NCI-H2029 treated with DMSO at 0.1 percent for 48 hours (cell line): ENCODE measurements around the gene AKIRIN1.
"Not testable (repeated sequence)": the region's sequence is repeated elsewhere in the genome, so short reads cannot be mapped to it uniquely, and the experiment has no call there.

Experiments used
- DNase-seq: peaks from one replicate; lab custom pipeline; 2025; lab: John Stamatoyannopoulos, UW

AKIRIN1 gene

DNA sequence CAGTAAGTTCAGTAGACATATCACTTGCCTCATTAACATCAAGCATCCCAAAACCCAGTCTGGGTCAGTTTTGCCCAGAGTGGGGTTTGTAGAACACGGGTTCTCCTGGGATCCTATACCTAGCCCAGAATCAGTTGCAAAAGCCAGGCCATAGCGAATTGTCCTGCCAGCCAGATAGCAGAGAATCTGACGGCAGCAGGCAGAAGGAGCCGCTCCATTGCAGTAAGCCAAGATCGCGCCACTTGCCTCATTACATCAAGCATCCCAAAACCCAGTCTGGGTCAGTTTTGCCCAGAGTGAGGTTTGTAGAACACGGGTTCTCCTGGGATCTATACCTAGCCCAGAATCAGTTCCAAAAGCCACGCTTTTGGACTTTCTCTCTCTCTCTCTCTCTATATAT lies 54.2 kb downstream of the AKIRIN1 start:
- DNase-seq = no peak

DNA sequence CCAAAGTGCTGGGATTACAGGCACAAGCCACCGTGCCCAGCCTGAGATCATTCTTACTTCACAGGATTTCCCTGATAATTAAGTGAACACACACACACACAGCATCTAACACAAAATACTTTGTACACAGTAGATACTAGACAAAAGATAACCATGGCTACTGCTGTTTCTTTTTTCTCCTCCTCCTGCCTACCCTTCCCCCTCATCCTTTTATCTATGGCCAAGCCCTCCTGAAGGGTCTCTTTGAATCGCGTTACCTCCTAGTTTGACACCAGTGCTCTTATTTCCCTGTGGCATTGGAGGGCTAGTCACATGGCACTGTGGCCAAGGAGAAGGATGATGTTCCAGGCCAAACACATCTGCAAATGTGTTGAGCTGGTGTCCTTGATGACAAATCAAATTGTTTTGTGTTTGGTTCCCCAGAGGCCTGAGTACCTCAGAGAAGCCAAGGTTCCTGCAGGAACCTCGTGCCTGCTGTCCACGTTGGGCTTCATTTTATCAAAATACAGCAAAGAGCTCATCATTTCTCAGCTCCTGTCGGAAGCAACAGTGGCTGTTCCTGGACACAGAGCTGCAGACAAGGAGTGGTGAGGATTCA lies 55.6 kb downstream of the AKIRIN1 start:
- no peak for DNase-seq

GRCh38 chr1:39047374-39048229 lies 56.5 kb downstream of the AKIRIN1 start:
- DNase-seq = no peak

GRCh38 chr1:39048745-39049370 lies 57.8 kb downstream of the AKIRIN1 start:
- no peak for DNase-seq

DNA sequence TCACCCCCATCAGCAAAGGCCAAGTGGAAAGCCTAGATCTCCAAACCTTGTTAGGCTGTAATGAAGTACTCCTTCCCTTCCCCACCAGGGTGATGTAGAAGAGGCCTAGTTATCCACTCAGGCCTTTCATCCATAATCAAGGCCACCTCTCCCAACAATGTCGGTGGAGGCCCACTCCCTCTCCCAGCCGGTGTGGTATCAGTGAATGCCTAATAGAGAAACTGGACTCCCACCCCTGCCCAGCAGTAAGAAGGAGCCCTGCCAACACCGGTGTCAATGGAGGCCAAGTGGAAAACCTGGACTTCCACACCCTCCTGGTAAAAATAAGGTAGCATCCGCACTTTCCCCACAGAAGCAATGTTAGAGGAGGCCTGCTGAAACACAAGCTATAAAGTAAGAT lies 58.9 kb downstream of the AKIRIN1 start:
- no peak for DNase-seq

GRCh38 chr1:39051193-39051850 lies 60.2 kb downstream of the AKIRIN1 start:
- not testable (repeated sequence) for DNase-seq

DNA sequence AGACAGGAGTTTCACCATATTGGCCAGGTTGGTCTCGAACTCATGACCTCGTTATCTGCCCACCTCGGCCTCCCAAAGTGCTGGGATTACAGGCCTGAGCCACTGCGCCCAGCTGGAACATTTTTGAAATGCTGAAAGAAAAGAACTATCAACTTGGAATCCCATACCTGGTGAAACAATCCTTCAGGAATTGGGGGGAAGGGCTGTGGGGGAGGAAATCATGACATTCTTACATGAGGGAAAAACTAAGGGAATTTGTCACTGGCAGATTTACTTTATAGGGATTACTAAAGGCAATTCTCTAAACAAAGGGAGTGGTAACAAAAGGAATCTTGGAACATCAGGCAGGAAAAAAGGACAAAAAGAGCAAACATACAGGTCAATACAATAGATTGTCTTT lies 60.9 kb downstream of the AKIRIN1 start:
- DNase-seq = no peak

DNA sequence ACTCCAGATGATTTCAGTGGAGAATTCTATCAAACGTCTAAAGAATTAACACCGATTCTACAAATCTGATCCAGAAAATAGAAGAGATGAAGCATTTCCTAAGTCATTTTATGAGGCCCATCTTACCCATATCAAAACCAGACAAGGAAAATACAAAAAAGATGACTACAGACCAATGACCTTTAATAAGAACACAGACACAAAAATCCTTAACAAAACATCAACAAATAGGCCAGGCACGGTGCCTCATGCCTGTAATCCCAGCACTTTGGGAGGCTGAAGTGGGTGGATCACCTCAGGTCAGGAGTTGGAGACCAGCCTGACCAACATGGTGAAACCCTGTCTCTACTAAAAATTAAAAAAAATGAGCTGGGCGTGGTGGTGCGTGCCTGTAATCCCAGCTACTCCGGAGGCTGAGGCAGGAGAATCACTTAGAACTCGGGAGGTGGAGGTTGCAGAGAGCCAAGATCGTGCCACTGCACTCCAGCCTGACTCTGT lies 64.2 kb downstream of the AKIRIN1 start:
- not testable (repeated sequence) for DNase-seq
